Activated B cell treated with CpG ODN at 0.5 μM for 24 hours (primary cell): ENCODE data around the gene FBXL3. TPM values are rescaled to one million over a fixed set of nuclear protein-coding genes. Genes with fewer than 3 reads are reported as not detected.

Experiments
- ATAC-seq: fragments of 200-7000 bp; cut with Tn5 transposase; one replicate; pipeline ENCODE4 v1.10.0; 2021; ENCODE audit warnings: low read depth, mild to moderate bottlenecking, moderate library complexity
- CTCF ChIA-PET: fragments of 350-600 bp; sonication (Branson Sonifier 250); formaldehyde crosslinking; loops from one replicate; lab custom pipeline; 2021; ENCODE audit warnings: antibody characterized with exemption; lab: Charles Lee
- POLR2A ChIA-PET: fragments of 350-600 bp; sonication (Branson Sonifier 250); formaldehyde crosslinking; loops from one replicate; lab custom pipeline; 2021; ENCODE audit warnings: antibody characterized with exemption; lab: Charles Lee
- DNase-seq: peaks from one replicate; pipeline ENCODE4 v3.0.0; 2022
- H3K27ac Mint-ChIP-seq: one replicate; pipeline ENCODE4 v1.8.0; 2020; ENCODE audit warnings: mixed read lengths
- H3K27me3 Mint-ChIP-seq: one replicate; pipeline ENCODE4 v1.8.0; 2021; ENCODE audit warnings: mixed read lengths
- H3K36me3 Mint-ChIP-seq: one replicate; pipeline ENCODE4 v1.8.0; 2021; ENCODE audit warnings: low read depth, mixed read lengths
- H3K4me1 Mint-ChIP-seq: one replicate; pipeline ENCODE4 v1.8.0; 2021; ENCODE audit warnings: mixed read lengths
- H3K4me3 Mint-ChIP-seq: one replicate; pipeline ENCODE4 v1.8.0; 2020; ENCODE audit warnings: mild to moderate bottlenecking, mixed read lengths
- H3K9me3 Mint-ChIP-seq: one replicate; pipeline ENCODE4 v1.8.0; 2020; ENCODE audit warnings: mixed read lengths
- intact Hi-C: fragments of 100-400 bp; cut with micrococcal nuclease; formaldehyde crosslinking; loops from one replicate; pipeline ENCODE4 v1.15.1; 2024
- total RNA-seq: library from RNA; stranded (reverse); gene quantifications from 2 replicates; pipeline ENCODE4 v1.2.3, GENCODE V29; 2022
- TF ChIP-seq, protein P1 (sequence below): fragments of 200-600 bp; IDR thresholded peaks from one replicate; pipeline ENCODE4 v1.8.0; 2022; ENCODE audit warnings: antibody characterized with exemption, mild to moderate bottlenecking

Gene FBXL3
- total RNA-seq, 1 donor from 2014 or later = 49.8 TPM

DNA sequence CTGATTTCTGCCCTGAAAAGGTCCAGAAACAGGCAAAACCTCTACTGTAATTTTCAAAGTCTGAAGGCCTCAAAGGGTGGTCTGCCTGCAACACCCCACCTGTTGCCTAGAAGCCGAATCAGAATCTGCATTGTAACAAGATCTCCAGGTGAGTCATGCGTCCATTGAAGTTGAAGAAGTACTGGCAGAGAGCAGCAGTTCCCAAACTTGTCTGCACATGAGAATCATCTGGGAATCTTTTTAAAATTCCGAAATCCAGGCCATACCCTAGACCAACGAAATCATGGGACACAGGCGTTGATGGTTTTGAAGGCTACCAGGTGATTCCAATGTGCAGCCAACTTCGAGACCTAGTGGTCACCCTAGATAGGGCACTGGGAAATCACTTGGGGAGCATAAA is 51.1 kb downstream of the FBXL3 start:
- DNase-seq = no peak
- intact Hi-C loops = no loop called here
- POLR2A ChIA-PET = no interaction called here

DNA sequence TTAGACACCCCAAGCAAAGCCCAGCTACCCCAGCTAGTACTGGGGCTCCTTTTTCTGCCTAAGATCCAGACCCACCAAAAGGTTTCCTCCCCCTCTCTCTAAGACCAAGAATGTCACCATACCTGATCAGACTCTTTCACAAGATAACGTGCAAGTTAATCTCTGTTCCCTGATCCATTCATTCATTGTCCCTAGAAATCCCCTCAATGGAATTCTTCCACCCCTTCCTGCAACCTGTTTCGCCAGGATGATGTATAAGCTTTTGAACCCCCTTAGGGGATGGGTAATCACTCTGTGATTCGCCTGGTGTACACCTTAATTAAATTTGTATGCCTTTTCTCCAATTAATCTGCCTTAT is 52.4 kb downstream of the FBXL3 start:
- ChIA-PET POLR2A (no interaction called here), CTCF (no interaction called here)
- Mint-ChIP-seq H3K27ac (no peak overlapping the region), H3K36me3 (no peaks in the 10 kb centered on the region), H3K9me3 (no peaks in the 10 kb centered on the region), H3K4me1 (no peaks in the 10 kb centered on the region), H3K4me3 (no peak overlapping the region), H3K27me3 (peaks cover 38% of the 10 kb centered on the region)
- ATAC-seq (no peak), DNase-seq (no peak)
- TF ChIP-seq, protein P1, sequence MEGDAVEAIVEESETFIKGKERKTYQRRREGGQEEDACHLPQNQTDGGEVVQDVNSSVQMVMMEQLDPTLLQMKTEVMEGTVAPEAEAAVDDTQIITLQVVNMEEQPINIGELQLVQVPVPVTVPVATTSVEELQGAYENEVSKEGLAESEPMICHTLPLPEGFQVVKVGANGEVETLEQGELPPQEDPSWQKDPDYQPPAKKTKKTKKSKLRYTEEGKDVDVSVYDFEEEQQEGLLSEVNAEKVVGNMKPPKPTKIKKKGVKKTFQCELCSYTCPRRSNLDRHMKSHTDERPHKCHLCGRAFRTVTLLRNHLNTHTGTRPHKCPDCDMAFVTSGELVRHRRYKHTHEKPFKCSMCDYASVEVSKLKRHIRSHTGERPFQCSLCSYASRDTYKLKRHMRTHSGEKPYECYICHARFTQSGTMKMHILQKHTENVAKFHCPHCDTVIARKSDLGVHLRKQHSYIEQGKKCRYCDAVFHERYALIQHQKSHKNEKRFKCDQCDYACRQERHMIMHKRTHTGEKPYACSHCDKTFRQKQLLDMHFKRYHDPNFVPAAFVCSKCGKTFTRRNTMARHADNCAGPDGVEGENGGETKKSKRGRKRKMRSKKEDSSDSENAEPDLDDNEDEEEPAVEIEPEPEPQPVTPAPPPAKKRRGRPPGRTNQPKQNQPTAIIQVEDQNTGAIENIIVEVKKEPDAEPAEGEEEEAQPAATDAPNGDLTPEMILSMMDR = no peak
- intact Hi-C loops = no loop called here

More for the DNA sequence above, 51.1 kb downstream of the FBXL3 start:
- TF ChIP-seq, protein P1 = no peak
- H3K27ac Mint-ChIP-seq = no peak overlapping the region
- peaks cover 2% of the 10 kb centered on the region for H3K4me1 Mint-ChIP-seq
- no peak for ATAC-seq
- CTCF ChIA-PET = no interaction called here
- H3K27me3 Mint-ChIP-seq = peaks cover 36% of the 10 kb centered on the region
- no peaks in the 10 kb centered on the region for H3K9me3 Mint-ChIP-seq
- H3K4me3 Mint-ChIP-seq = no peak overlapping the region
- H3K36me3 Mint-ChIP-seq = no peaks in the 10 kb centered on the region

DNA sequence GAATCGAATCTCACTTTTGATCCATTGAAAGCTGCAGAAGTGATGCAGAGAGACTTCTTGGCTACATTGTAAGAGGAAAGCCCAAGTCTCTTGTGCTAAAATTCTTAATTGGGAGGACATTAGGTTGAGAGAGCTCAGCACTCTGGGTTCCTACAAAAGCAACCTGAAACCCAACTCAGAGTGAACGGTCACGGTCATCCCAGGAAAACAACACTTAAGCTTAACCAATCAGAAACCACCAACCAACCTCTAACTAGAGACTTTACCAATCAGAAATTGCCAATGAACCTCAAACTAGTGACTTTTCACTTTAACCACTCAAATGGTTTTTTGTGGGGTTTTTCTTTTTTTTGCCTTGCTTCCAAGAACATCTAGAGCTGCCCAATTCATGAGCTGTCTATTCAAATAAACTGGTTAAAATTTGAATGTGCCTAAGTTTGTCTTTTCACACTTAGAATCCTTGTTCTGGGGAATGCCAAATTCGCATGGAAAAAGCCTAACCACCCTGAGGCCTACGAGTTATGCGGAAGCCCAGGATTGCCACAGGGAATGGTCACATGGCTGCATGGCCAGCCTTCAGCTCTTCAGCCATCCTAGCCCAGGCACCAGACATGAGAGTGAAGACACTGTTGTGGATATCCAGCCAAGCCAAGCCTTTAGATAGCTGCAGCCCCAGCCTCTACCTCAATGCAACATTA is 52.9 kb downstream of the FBXL3 start:
- no peaks in the 10 kb centered on the region for H3K36me3 Mint-ChIP-seq
- no peak for ATAC-seq
- POLR2A ChIA-PET = no interaction called here
- H3K9me3 Mint-ChIP-seq = no peaks in the 10 kb centered on the region
- intact Hi-C loops = no loop called here
- H3K27me3 Mint-ChIP-seq = peaks cover 37% of the 10 kb centered on the region
- CTCF ChIA-PET = no interaction called here
- TF ChIP-seq, protein P1 = no peak
- H3K4me1 Mint-ChIP-seq = no peaks in the 10 kb centered on the region
- DNase-seq = no peak
- no peak overlapping the region for H3K4me3 Mint-ChIP-seq
- H3K27ac Mint-ChIP-seq = no peak overlapping the region

DNA sequence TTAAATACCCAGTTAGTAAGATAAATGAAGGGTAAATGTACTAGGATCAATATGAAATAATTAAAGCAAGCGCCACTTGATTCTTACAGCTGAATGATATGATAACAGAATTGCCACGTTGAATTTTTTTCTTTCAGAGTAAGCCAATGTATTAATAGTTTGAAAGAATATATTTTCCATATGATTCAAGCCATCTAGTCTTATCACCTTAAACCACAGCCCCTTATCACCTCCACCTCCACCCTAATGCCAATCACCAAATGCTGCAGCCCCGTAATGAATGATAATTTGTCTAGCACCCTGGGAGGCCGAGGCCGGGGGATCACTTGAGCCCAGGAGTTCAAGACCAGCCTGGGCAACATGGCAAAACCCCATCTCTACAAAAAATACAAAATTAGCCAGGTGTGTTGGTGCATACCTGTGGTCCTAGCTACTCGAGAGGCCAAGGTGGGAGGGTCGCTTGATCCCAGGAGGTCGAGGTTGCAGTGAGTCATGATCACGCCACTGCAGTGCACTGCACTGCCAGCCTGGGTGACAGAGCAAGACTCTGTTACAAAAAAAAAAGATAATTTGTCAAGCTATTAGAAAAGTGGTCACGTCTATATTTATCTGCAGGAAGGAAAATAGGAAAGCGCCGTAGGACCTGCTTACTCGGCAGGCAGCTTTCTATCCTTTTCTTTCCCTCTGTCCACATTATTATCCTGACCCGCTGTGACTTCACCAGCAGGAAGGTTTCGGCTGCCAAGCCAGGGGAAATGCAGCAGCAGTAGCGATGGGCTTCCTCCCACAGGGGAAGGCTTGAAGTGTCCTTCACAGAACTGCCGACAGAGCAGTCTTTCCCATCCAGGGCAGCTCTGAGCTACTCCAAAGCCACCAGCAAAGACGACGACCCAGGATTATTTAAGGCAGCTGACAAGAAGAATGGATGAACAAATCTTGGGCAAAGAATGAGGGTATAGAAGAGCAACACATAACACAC is 54.8 kb downstream of the FBXL3 start:
- TF ChIP-seq, protein P1 = no peak
- no peaks in the 10 kb centered on the region for H3K4me1 Mint-ChIP-seq
- H3K27ac Mint-ChIP-seq = no peak overlapping the region
- intact Hi-C loops = no loop called here
- ChIA-PET POLR2A (no interaction called here), CTCF (interaction anchor here (0.6 kb wide), 1 partner anchor 14 kb away, joined by 3 read pairs; no protein-coding TSS in a partner anchor)
- H3K36me3 Mint-ChIP-seq = no peaks in the 10 kb centered on the region
- ATAC-seq (no peak), DNase-seq (no peak)
- H3K9me3 Mint-ChIP-seq = no peaks in the 10 kb centered on the region
- H3K27me3 Mint-ChIP-seq = peaks cover 35% of the 10 kb centered on the region
- no peak overlapping the region for H3K4me3 Mint-ChIP-seq

DNA sequence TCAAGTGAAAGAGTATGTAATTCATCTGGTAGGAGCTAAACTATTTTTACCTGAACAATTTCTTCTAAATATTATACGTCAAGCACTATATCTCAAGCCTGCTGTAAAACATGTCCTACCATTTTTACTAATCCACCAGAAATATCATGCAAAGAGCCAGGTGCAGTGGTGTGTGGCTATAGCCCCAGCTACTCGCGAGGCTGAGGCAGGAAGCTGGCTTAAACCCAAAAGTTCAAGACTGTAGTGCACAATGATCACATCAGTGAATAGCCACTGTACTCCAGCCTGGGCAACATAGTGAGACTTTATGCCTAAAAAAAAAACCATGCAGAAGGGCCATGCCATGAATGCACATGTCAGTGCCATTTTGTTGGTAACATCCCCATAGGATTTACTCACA is 55.7 kb downstream of the FBXL3 start:
- CTCF ChIA-PET = interaction anchor here (3.0 kb wide), 1 partner anchor 9 kb away, joined by 9 read pairs; no protein-coding TSS in a partner anchor
- intact Hi-C loops = no loop called here
- peaks cover 27% of the 10 kb centered on the region for H3K27me3 Mint-ChIP-seq

More for the DNA sequence above, 55.7 kb downstream of the FBXL3 start:
- TF ChIP-seq, protein P1 = no peak
- DNase-seq (no peak), ATAC-seq (no peak)
- no peaks in the 10 kb centered on the region for H3K9me3 Mint-ChIP-seq
- no peaks in the 10 kb centered on the region for H3K4me1 Mint-ChIP-seq
- no peak overlapping the region for H3K4me3 Mint-ChIP-seq
- no peak overlapping the region for H3K27ac Mint-ChIP-seq
- H3K36me3 Mint-ChIP-seq = no peaks in the 10 kb centered on the region
- POLR2A ChIA-PET = no interaction called here
